T follicular helper cell (primary cell): ENCODE data around the gene RAB5A.
"Not testable (repeated sequence)": the region's sequence is repeated elsewhere in the genome, so short reads cannot be mapped to it uniquely, and the experiment has no call there.

Source experiments
- DNase-seq: peaks from one replicate; pipeline ENCODE4 v3.0.0-alpha.2; 2020; ENCODE audit warnings: low read depth

RAB5A gene

GRCh38 chr3:20027136-20027535 lies 80.2 kb downstream of the RAB5A start:
- no peak for DNase-seq

DNA sequence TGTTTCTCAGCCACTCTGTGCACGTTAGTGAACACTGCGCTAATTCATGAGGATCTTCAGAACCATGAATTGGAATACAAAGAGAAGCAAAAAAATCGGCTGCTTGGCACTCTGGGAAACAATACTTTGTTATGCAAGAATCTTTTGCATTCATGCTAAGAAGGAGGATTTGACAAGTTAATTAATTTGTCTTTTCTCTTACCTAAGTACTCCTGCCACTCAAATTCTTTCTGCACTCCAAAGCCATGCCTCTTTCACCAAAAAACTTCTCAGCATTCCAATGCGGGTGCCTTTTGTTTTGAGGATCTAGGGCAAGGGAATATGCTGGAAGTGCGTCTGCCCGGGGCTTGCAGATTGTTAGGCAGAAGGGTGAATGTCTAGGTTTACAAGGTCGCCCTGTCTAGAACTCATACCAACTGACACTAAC lies 82.0 kb downstream of the RAB5A start:
- no peak for DNase-seq

- DNase-seq, result not testable (repeated sequence)
Observed at GRCh38 chr3:20031939-20032338, 85.0 kb downstream of the RAB5A start.
